Panc1 (cell line): Measurements from ENCODE around the gene TBC1D32.

Source experiments
- CTCF ChIP-seq: fragments of 450-650 bp; IDR thresholded peaks from 2 replicates; pipeline ENCODE4 v1.5.1; 2017; ENCODE audit warnings: mild to moderate bottlenecking
- POLR2AphosphoS5 ChIP-seq: IDR thresholded peaks from 2 replicates; pipeline ENCODE4 v1.6.1; 2012; ENCODE audit warnings: mild to moderate bottlenecking, low read depth, low read length, moderate library complexity
- REST ChIP-seq, 2 experiments: IDR thresholded peaks; 2 replicates each; pipeline ENCODE4 v1.6.1; 2011 to 2012; ENCODE audit warnings: low read depth in 2 of 2, control low read depth in 1 of 2, low read length in 1 of 2, mild to moderate bottlenecking in 1 of 2, moderate library complexity in 1 of 2; ENCODE audit not compliant: insufficient read depth in 1 of 2
- SIN3A ChIP-seq: IDR thresholded peaks from 2 replicates; pipeline ENCODE4 v1.6.1; 2012; ENCODE audit warnings: low read depth, mild to moderate bottlenecking, low read length, moderate library complexity, borderline replicate concordance; ENCODE audit not compliant: insufficient read depth
- TCF7L2 ChIP-seq: IDR thresholded peaks from 2 replicates; pipeline ENCODE4 v1.6.1; 2011; ENCODE audit warnings: mild to moderate bottlenecking, low read depth, low read length, inconsistent platforms

GRCh38 chr6:121314381-121315112 lies 19.7 kb downstream of the TBC1D32 start:
- TF ChIP-seq CTCF (no peak), SIN3A (no peak), REST (IDR thresholded peaks at IDR 0.05; ENCODE audit: insufficient read depth in 1 of 2, low read depth in 2 of 2, low read length in 1 of 2) (no peak), POLR2AphosphoS5 (no peak), TCF7L2 (no peak)
